Activated CD4-positive, CD25-positive, alpha-beta regulatory T cell treated with anti-CD3 and anti-CD28 coated beads, Interleukin-2, amount 50 U/mL, for 72 hours (primary cell): ENCODE measurements around the gene HOXA7.
A peak's percentile ranks its signal among the peaks of the same experiment; 100 is the strongest.

Experiments used
- DNase-seq: peaks from one replicate; pipeline ENCODE4 v3.0.0; 2021

The HOXA7 gene

GRCh38 chr7:27156508-27156898 is at the start of gene HOXA7:
Gene HOXA7, minus strand, starts transcription at chr7:27156675. Its CDS starts 130 bp downstream, at chr7:27156545.
- peak; percentile 32 for DNase-seq

GRCh38 chr7:27205325-27206280 is 49.1 kb upstream of the HOXA7 start:
- DNase-seq: no peak

GRCh38 chr7:27204851-27205322 is 48.4 kb upstream of the HOXA7 start:
- DNase-seq: peak; percentile 29

GRCh38 chr7:27203964-27204594 is 47.6 kb upstream of the HOXA7 start:
- DNase-seq: no peak

- peak; percentile 23 for DNase-seq
These were observed 47.0 kb upstream of the HOXA7 start for GRCh38 chr7:27203365-27203953.

GRCh38 chr7:27202862-27203134 is 46.3 kb upstream of the HOXA7 start:
- no peak for DNase-seq

GRCh38 chr7:27202018-27202861 is 45.8 kb upstream of the HOXA7 start:
- peak; percentile 26 for DNase-seq

- peak; percentile 26 for DNase-seq
These were observed 45.1 kb upstream of the HOXA7 start for GRCh38 chr7:27201580-27202017.

GRCh38 chr7:27200761-27201579 is 44.5 kb upstream of the HOXA7 start:
- peak; percentile 21 for DNase-seq

- DNase-seq: peak; percentile 34
These were observed 43.6 kb upstream of the HOXA7 start, which contains the start of gene HOXA13 for GRCh38 chr7:27199849-27200760. Gene HOXA13, minus strand, starts transcription at chr7:27200091. Its CDS starts 14 bp downstream, at chr7:27200077.

- DNase-seq: peak; percentile 29
These were observed 42.7 kb upstream of the HOXA7 start for GRCh38 chr7:27198871-27199801.

- DNase-seq: peak; percentile 32
These were observed 41.8 kb upstream of the HOXA7 start for GRCh38 chr7:27198138-27198841.

- no peak for DNase-seq
These were observed 40.9 kb upstream of the HOXA7 start for GRCh38 chr7:27197137-27198042.

- peak; percentile 84 for DNase-seq
These were observed 39.9 kb upstream of the HOXA7 start for GRCh38 chr7:27196287-27196767.

- peak; percentile 6 for DNase-seq
These were observed 38.4 kb upstream of the HOXA7 start for GRCh38 chr7:27194686-27195379.

- DNase-seq: no peak
These were observed 37.5 kb upstream of the HOXA7 start for GRCh38 chr7:27194002-27194352.
